WERI-Rb-1 (cell line): ENCODE data around the gene TIMP3.
"Not testable (repeated sequence)": the region's sequence is repeated elsewhere in the genome, so short reads cannot be mapped to it uniquely, and the experiment has no call there.

Experiments used
- DNase-seq: peaks from one replicate; pipeline ENCODE4 v3.0.0-alpha.2; 2020
- H3K27ac ChIP-seq: fragments of 250-450 bp; sonication (Bioruptor Pico); 2 replicates; pipeline ENCODE4 v1.5.1; 2020; ENCODE audit warnings: mild to moderate bottlenecking, moderate library complexity
- H3K27me3 ChIP-seq: fragments of 250-450 bp; sonication (Bioruptor Pico); 2 replicates; pipeline ENCODE4 v1.5.1; 2021; ENCODE audit warnings: mild to moderate bottlenecking, low read depth, moderate library complexity; ENCODE audit not compliant: insufficient read depth, severe bottlenecking
- H3K36me3 ChIP-seq: fragments of 250-450 bp; sonication (Bioruptor Pico); 2 replicates; pipeline ENCODE4 v1.5.1; 2020; ENCODE audit warnings: mild to moderate bottlenecking, moderate library complexity
- H3K4me3 ChIP-seq: 2 replicates; pipeline ENCODE4 v1.5.1; 2011; ENCODE audit warnings: low read depth, mild to moderate bottlenecking, control low read depth, low read length
- H3K9me3 ChIP-seq: fragments of 250-450 bp; sonication (Bioruptor Pico); 2 replicates; pipeline ENCODE4 v1.5.1; 2021; ENCODE audit warnings: mild to moderate bottlenecking, moderate library complexity; ENCODE audit not compliant: severe bottlenecking
- TF ChIP-seq, protein P1 (sequence below): IDR thresholded peaks from 2 replicates; pipeline ENCODE4 v1.5.1; 2011; ENCODE audit warnings: low read depth, mild to moderate bottlenecking, control low read depth, inconsistent platforms, low read length

The TIMP3 gene

DNA sequence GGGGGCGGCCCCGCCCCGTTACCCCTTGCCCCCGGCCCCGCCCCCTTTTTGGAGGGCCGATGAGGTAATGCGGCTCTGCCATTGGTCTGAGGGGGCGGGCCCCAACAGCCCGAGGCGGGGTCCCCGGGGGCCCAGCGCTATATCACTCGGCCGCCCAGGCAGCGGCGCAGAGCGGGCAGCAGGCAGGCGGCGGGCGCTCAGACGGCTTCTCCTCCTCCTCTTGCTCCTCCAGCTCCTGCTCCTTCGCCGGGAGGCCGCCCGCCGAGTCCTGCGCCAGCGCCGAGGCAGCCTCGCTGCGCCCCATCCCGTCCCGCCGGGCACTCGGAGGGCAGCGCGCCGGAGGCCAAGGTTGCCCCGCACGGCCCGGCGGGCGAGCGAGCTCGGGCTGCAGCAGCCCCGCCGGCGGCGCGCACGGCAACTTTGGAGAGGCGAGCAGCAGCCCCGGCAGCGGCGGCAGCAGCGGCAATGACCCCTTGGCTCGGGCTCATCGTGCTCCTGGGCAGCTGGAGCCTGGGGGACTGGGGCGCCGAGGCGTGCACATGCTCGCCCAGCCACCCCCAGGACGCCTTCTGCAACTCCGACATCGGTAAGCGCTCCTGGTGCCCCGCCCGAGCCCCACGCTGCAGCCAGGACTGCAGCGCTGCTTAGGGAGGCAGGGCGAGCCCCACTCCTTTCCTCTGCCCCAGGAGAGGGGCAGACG, at the start of gene TIMP3:
Gene TIMP3 (plus strand): TSS at position 169 of the 700 bp plus-strand sequence. CDS start 297 bp downstream, at position 466.
- peaks cover 2% of the 10 kb centered on the region for H3K9me3 ChIP-seq
- TF ChIP-seq, protein P1, sequence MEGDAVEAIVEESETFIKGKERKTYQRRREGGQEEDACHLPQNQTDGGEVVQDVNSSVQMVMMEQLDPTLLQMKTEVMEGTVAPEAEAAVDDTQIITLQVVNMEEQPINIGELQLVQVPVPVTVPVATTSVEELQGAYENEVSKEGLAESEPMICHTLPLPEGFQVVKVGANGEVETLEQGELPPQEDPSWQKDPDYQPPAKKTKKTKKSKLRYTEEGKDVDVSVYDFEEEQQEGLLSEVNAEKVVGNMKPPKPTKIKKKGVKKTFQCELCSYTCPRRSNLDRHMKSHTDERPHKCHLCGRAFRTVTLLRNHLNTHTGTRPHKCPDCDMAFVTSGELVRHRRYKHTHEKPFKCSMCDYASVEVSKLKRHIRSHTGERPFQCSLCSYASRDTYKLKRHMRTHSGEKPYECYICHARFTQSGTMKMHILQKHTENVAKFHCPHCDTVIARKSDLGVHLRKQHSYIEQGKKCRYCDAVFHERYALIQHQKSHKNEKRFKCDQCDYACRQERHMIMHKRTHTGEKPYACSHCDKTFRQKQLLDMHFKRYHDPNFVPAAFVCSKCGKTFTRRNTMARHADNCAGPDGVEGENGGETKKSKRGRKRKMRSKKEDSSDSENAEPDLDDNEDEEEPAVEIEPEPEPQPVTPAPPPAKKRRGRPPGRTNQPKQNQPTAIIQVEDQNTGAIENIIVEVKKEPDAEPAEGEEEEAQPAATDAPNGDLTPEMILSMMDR, result no peak
- peak; percentile 58 for DNase-seq
- no peak within 1 kb of the TSS for H3K27ac ChIP-seq
- H3K4me3 ChIP-seq, result peak within 1 kb of the TSS; percentile 36
- H3K27me3 ChIP-seq, result peaks cover 28% of the 10 kb centered on the region
- H3K36me3 ChIP-seq, result no peaks in the 10 kb centered on the region

DNA sequence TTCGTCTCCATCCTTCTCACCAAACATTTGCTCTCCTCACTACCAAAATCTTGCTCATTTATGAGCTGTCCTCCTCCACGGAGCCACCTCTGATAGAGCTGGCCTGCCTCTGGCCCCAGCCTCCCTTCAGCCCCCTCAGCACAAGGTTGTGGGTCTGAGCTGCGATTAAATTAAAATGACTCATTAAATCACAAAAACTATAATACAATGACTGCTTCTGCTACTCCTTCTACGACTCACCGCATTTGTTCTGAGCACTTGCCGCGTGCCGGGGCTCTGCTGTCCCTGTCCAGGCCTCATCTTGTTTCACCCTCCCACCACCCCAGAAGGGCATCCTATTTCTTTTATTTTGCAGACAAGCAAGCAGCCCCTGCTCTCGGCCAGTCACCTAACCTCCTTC, 49.2 kb upstream of the TIMP3 start:
- Histone ChIP-seq H3K9me3 (no peaks in the 10 kb centered on the region), H3K4me3 (no peak overlapping the region), H3K36me3 (no peaks in the 10 kb centered on the region), H3K27me3 (no peaks in the 10 kb centered on the region), H3K27ac (no peak overlapping the region)
- TF ChIP-seq, protein P1, result no peak
- no peak for DNase-seq

DNA sequence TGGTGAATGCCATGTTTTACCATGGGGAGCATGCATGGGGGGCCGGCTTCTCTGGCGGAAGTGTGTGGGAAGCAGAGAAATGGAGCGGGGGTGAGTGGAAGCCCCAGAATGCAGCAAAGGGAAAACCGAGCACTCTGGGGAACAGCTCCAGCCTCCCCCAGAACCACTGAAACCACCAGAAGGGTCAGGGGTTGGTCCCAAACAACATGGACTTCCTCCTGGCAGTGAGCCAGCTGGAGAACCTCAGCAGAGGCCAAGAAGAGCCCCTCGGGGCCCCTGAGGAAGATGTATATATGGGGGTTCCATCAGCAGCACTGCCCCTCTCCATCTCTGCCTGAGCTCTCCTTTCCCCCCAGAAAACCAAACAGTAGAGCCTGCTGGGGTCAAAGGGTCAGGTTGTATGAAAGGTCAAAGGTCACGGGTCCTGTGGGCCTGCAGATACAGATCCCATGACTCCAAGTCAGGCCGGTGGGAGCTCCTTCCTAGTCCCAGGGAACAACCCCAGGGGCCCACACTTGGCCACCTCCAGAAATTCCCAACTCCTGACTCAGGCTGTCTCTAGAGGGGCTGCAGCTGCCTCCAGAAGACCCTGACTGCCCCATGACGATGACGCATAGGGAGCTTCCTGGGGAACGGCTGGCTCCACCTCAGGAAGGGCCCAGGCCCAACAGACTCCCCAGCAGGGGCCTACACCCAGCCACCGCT, 48.5 kb upstream of the TIMP3 start:
- Histone ChIP-seq H3K27me3 (no peaks in the 10 kb centered on the region), H3K9me3 (no peaks in the 10 kb centered on the region), H3K36me3 (no peaks in the 10 kb centered on the region), H3K27ac (no peak overlapping the region), H3K4me3 (no peak overlapping the region)
- no peak for DNase-seq
- TF ChIP-seq, protein P1, result no peak

DNA sequence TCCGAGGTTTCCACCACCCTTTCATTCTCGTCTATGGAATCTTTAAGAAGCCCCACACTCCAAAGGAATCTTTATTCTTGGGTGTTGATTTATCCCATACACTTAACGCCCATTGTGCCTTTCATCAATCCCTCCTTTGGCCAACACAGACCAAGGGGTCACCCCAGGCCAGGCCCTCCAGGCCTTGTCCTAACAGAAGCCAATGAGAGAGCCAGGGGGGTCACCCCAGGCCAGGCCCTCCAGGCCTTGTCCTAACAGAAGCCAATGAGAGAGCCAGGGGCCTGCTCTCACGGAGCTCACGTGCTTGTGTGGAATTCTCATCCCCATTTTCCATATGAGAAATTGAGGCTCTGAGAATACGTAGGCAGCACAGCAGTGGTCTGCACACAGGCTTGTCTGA, 47.9 kb upstream of the TIMP3 start:
- Histone ChIP-seq H3K27me3 (no peaks in the 10 kb centered on the region), H3K4me3 (no peak overlapping the region), H3K27ac (no peak overlapping the region), H3K9me3 (no peaks in the 10 kb centered on the region), H3K36me3 (no peaks in the 10 kb centered on the region)
- DNase-seq, result no peak
- TF ChIP-seq, protein P1, result no peak

DNA sequence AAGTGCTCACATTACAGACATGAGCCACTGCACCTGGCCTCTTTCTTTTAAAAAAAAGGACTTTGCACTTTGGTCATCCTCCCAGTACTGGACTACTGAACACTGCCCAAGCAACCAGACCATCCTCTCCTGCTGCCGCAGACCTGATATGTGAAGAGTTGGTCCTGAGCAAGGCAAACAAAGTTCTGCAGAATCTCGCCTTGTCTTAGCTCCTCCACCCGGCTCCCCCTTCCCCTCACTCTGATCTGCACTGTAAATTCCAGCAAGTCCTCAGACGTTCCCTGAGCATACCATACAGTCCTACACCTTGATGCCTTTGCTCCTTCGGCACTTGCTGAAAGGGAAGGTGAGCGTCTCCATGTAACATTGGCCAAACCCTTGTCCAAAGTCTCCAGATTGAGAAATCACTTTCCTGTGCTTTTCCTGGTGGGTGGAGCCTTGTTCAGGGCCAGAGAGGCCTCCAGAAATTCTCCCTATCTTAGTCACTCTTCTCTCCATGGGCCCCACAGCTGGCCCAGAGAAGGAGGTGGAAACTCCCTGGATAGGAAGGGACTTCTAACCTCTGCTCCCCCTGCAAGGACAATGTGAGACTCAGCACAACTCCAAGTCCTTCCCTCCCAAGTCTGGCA, 47.0 kb upstream of the TIMP3 start:
- DNase-seq, result no peak
- TF ChIP-seq, protein P1, result no peak
- no peaks in the 10 kb centered on the region for H3K36me3 ChIP-seq
- H3K4me3 ChIP-seq, result no peak overlapping the region
- H3K27ac ChIP-seq, result no peak overlapping the region
- H3K27me3 ChIP-seq, result no peaks in the 10 kb centered on the region
- no peaks in the 10 kb centered on the region for H3K9me3 ChIP-seq

DNA sequence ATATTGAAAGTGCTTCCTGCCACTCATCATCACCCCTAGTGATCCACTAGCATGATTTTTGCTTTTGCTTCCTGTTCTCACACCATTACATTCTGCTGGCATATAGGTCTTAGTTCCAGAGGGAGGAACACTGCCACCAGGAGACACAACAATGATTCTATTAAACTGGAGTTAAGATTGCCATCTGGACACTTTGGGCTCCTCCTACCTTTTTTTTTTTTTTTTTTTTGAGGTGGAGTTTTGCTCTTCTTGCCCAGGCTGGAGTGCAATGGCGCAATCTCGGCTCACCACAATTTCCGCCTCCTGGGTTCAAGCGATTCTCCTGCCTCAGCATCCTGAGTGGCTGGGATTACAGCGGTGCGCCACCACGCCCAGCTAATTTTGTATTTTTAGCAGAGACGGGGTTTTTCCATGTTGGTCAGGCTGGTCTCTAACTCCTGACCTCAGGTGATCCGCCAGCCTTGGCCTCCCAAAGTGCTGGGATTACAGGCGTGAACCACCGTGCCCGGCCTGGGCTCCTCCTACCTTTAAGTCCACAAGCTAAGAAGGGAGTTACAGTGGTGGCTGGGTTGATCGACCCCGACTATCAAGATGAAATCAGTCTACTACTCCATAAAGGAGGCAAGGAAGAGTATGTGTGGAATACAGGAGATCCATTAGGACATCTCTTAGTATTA, 44.3 kb upstream of the TIMP3 start:
- H3K27ac ChIP-seq, H3K4me3 ChIP-seq, H3K27me3 ChIP-seq, DNase-seq, H3K36me3 ChIP-seq, H3K9me3 ChIP-seq: not testable (repeated sequence)
